ENCODE results near the gene KATNAL1.

The KATNAL1 gene

DNA sequence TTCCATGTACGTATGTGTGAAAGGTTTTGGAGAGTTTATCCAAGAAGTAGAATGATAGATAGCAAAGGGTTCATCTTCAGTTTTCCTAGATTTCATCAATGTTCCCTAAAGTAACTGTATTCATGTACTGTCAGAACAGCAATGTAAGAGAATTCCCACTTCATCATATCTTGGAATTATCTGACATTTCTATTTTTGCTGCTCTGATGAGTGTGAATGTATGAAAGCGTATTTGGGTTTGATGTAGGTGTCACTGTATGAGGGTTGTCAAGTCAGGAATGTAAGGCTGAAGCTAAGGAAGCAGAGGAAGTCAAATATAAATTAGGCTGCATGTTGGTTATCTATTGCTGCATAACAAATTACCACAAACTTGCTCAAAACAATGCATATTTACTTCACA, 7.2 kb upstream of the KATNAL1 start:
- no peaks in the 10 kb centered on the region for H3K27me3 ChIP-seq (ENCODE audit: control insufficient read depth, insufficient read depth, low read length)
- no peaks in the 10 kb centered on the region for H3K36me3 ChIP-seq (ENCODE audit: control insufficient read depth, insufficient read depth, low read length)
- DNase-seq (ENCODE audit: low read depth, low spot score), result no peak
- H3K27ac ChIP-seq (ENCODE audit: low read length), result no peak overlapping the region
- no peaks in the 10 kb centered on the region for H3K9me3 ChIP-seq (ENCODE audit: control insufficient read depth, insufficient read depth, low read length)
- 100% methylated on average over 1 of the region's 2 CpGs for WGBS (ENCODE audit: insufficient coverage, insufficient read length)
- no peaks in the 10 kb centered on the region for H3K4me1 ChIP-seq (ENCODE audit: control insufficient read depth, insufficient read depth, low read length)
- H3K4me3 ChIP-seq (ENCODE audit: low read length), result no peak overlapping the region

DNA sequence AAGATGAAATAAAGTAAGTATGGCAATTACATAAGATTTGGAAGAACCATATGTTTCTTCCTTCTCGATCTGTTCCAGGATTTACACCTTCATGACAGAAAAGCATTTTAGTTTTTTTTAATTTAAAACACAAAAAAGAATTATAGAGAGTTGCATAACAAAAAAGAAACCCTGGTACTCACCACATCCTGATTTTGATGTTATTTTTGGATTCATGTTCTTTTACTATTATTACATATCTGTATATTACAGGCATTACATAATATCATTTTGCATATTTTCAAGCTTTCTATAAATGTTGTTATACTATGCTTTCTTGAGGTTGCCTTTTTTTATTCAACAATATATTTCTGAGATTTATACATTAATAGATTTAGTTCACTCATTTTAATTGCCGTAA, 6.7 kb upstream of the KATNAL1 start:
- DNase-seq (ENCODE audit: low read depth, low spot score), result no peak
- Histone ChIP-seq H3K27me3 (ENCODE audit: control insufficient read depth, insufficient read depth, low read length) (no peaks in the 10 kb centered on the region), H3K4me3 (ENCODE audit: low read length) (no peak overlapping the region), H3K27ac (ENCODE audit: low read length) (no peak overlapping the region), H3K9me3 (ENCODE audit: control insufficient read depth, insufficient read depth, low read length) (no peaks in the 10 kb centered on the region), H3K36me3 (ENCODE audit: control insufficient read depth, insufficient read depth, low read length) (no peaks in the 10 kb centered on the region), H3K4me1 (ENCODE audit: control insufficient read depth, insufficient read depth, low read length) (no peaks in the 10 kb centered on the region)
- no CpG with 5 or more reads among the region's 2 CpGs for WGBS (ENCODE audit: insufficient coverage, insufficient read length)

DNA sequence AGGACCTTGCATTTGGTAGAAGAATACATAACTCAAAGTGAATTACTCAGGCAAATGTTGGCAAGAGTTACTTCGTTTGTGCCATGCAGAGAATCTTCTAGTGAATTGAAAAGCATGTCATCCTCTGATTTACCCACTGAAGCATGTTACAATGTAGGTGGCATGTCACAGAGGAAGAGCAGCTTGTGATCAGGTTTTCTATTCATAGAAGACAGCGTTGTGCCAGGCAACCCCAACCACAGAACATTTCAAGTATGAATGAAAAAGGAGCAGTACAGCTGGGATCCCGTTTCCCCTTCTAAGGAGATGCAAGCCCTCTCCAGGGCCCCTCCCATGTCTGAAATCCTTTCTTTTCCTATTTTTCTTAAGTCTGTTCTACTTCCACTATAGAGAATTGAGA, 6.0 kb upstream of the KATNAL1 start:
- Histone ChIP-seq H3K27ac (ENCODE audit: low read length) (no peak overlapping the region), H3K4me3 (ENCODE audit: low read length) (no peak overlapping the region), H3K36me3 (ENCODE audit: control insufficient read depth, insufficient read depth, low read length) (no peaks in the 10 kb centered on the region), H3K4me1 (ENCODE audit: control insufficient read depth, insufficient read depth, low read length) (no peaks in the 10 kb centered on the region), H3K27me3 (ENCODE audit: control insufficient read depth, insufficient read depth, low read length) (no peaks in the 10 kb centered on the region), H3K9me3 (ENCODE audit: control insufficient read depth, insufficient read depth, low read length) (no peaks in the 10 kb centered on the region)
- WGBS (ENCODE audit: insufficient coverage, insufficient read length), result no CpG with 5 or more reads among the region's 3 CpGs
- DNase-seq (ENCODE audit: low read depth, low spot score), result no peak

DNA sequence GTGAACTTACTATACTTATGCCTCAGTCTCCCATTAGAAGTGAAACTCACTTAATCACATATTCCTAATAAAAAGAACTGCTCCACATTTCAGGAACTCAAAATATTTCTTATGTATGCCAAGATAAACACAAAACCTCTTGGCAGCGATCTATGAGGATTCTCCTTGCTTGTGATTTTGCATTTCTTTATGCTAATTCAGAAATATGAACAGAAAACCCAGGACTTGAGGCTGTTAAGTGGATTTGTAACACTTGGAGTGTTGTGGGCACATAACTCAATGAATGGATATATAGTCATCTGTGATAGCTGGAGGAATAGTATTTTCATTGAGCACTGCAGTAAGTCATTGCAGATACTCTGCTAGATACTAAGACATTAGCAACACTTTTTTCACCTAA, 5.6 kb upstream of the KATNAL1 start:
- H3K36me3 ChIP-seq (ENCODE audit: control insufficient read depth, insufficient read depth, low read length), result no peaks in the 10 kb centered on the region
- no peaks in the 10 kb centered on the region for H3K27me3 ChIP-seq (ENCODE audit: control insufficient read depth, insufficient read depth, low read length)
- no peaks in the 10 kb centered on the region for H3K9me3 ChIP-seq (ENCODE audit: control insufficient read depth, insufficient read depth, low read length)
- no peak overlapping the region for H3K4me3 ChIP-seq (ENCODE audit: low read length)
- no peaks in the 10 kb centered on the region for H3K4me1 ChIP-seq (ENCODE audit: control insufficient read depth, insufficient read depth, low read length)
- DNase-seq (ENCODE audit: low read depth, low spot score), result no peak
- H3K27ac ChIP-seq (ENCODE audit: low read length), result no peak overlapping the region
- no CpG with 5 or more reads among the region's 1 CpG for WGBS (ENCODE audit: insufficient coverage, insufficient read length)

DNA sequence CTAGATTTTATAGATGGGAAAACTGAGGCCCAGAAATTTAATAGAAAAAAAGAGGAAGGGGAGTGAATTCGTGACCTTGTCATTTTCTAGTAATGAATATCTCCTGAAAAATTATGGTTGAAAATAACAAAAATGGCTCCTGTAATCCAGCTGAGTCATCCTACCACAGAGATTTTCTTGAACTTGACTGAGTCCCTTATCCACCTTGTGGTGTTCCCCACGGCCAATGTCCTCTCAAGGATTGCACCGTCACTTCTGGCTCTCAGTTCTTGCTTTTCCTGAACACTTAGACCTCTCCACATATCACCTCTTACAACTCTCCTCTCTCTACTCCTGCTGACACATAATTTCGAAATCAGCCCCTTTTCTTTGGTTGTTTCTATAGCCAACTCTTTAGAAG, 1.2 kb upstream of the KATNAL1 start:
- H3K4me3 ChIP-seq (ENCODE audit: low read length), result no peak overlapping the region
- no peak for DNase-seq (ENCODE audit: low read depth, low spot score)
- H3K27me3 ChIP-seq (ENCODE audit: control insufficient read depth, insufficient read depth, low read length), result no peaks in the 10 kb centered on the region
- no peaks in the 10 kb centered on the region; the same call in 1 of the 2 replicates for H3K36me3 ChIP-seq (ENCODE audit: control insufficient read depth, insufficient read depth, low read length)
- WGBS (ENCODE audit: insufficient coverage, insufficient read length), result 100% methylated on average over 1 of the region's 4 CpGs
- H3K27ac ChIP-seq (ENCODE audit: low read length), result no peak overlapping the region
- H3K9me3 ChIP-seq (ENCODE audit: control insufficient read depth, insufficient read depth, low read length), result no peaks in the 10 kb centered on the region
- H3K4me1 ChIP-seq (ENCODE audit: control insufficient read depth, insufficient read depth, low read length), result no peaks in the 10 kb centered on the region

DNA sequence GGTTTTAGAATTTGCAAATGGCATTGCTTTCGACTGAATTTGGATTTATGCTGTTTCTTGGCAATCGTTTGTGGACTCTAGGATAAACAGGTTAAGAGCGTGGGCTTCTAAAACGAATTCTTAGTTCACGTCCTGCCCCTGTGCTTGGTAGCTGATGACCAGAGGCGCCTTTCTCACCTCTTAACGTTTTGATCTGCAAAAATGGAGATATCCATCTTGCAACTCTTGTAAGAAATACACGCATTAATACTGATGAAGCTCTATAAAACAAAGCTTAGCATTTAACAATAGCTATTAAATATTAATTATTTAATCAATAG, 580 bp upstream of the KATNAL1 start:
- H3K4me3 ChIP-seq (ENCODE audit: low read length), result peak overlapping the region; percentile 96; the same call in 1 of the 2 replicates
- no peaks in the 10 kb centered on the region for H3K4me1 ChIP-seq (ENCODE audit: control insufficient read depth, insufficient read depth, low read length)
- no CpG with 5 or more reads among the region's 8 CpGs for WGBS (ENCODE audit: insufficient coverage, insufficient read length)
- no peak for DNase-seq (ENCODE audit: low read depth, low spot score)
- no peaks in the 10 kb centered on the region for H3K27me3 ChIP-seq (ENCODE audit: control insufficient read depth, insufficient read depth, low read length)
- no peaks in the 10 kb centered on the region; the same call in 1 of the 2 replicates for H3K36me3 ChIP-seq (ENCODE audit: control insufficient read depth, insufficient read depth, low read length)
- H3K27ac ChIP-seq (ENCODE audit: low read length), result no peak overlapping the region
- H3K9me3 ChIP-seq (ENCODE audit: control insufficient read depth, insufficient read depth, low read length), result no peaks in the 10 kb centered on the region

DNA sequence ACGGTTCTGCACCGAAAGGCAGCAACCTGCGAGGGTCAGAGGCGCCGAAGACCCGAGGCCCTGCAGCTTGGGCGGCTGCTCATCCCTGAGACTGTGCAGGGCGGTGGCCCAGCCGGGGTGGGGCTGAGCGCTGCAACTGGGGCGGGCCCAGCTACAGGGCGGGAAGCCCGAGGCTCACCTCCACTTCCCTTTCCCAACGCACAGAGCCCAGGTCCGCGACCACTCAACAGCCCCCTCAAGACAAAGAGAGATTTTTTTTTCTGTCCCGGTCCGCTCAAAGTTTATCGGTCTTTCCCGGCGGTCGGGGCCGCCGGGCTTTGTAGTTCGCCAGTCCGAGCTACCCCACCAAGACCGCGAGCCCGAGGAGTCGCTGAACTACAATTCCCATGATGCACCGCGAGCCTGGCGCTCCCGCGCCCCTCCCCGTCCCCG, 573 bp downstream of the KATNAL1 start:
- H3K4me3 ChIP-seq (ENCODE audit: low read length), result peak overlapping the region; percentile 96; the same call in 1 of the 2 replicates
- no peaks in the 10 kb centered on the region for H3K4me1 ChIP-seq (ENCODE audit: control insufficient read depth, insufficient read depth, low read length)
- peak; percentile 88 for DNase-seq (ENCODE audit: low read depth, low spot score)
- no CpG with 5 or more reads among the region's 37 CpGs for WGBS (ENCODE audit: insufficient coverage, insufficient read length)
- no peaks in the 10 kb centered on the region for H3K9me3 ChIP-seq (ENCODE audit: control insufficient read depth, insufficient read depth, low read length)
- no peaks in the 10 kb centered on the region; the same call in 1 of the 2 replicates for H3K36me3 ChIP-seq (ENCODE audit: control insufficient read depth, insufficient read depth, low read length)
- H3K27ac ChIP-seq (ENCODE audit: low read length), result no peak overlapping the region
- no peaks in the 10 kb centered on the region for H3K27me3 ChIP-seq (ENCODE audit: control insufficient read depth, insufficient read depth, low read length)

DNA sequence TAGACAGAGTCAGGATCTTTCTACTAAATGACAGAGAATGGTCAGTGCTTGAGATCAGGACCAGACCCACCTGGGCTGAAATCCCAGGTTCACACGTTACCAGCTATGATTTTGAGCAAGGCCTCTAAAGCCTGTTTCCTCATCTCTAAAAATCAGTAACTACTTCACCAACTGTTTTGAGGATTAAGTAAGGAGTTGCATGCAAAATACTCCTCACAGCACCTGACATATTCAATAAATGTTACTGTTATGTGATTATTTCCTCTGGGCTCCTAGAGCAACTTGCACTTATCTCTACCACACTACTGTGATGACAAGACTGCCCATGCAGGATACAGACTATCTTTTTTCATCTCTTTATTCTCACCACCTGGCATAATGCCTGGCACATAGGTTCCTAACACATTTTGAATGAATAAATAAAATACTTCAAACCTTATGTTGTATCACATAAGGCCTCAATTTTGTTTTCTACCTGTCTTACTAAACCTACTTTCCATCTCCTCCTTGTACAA, 1.8 kb downstream of the KATNAL1 start:
- H3K27ac ChIP-seq (ENCODE audit: low read length), result no peak overlapping the region
- DNase-seq (ENCODE audit: low read depth, low spot score), result no peak
- H3K4me1 ChIP-seq (ENCODE audit: control insufficient read depth, insufficient read depth, low read length), result no peaks in the 10 kb centered on the region
- H3K9me3 ChIP-seq (ENCODE audit: control insufficient read depth, insufficient read depth, low read length), result no peaks in the 10 kb centered on the region
- no peaks in the 10 kb centered on the region; the same call in 1 of the 2 replicates for H3K36me3 ChIP-seq (ENCODE audit: control insufficient read depth, insufficient read depth, low read length)
- no peaks in the 10 kb centered on the region for H3K27me3 ChIP-seq (ENCODE audit: control insufficient read depth, insufficient read depth, low read length)
- H3K4me3 ChIP-seq (ENCODE audit: low read length), result no peak overlapping the region
- WGBS (ENCODE audit: insufficient coverage, insufficient read length), result no CpG with 5 or more reads among the region's 1 CpG

DNA sequence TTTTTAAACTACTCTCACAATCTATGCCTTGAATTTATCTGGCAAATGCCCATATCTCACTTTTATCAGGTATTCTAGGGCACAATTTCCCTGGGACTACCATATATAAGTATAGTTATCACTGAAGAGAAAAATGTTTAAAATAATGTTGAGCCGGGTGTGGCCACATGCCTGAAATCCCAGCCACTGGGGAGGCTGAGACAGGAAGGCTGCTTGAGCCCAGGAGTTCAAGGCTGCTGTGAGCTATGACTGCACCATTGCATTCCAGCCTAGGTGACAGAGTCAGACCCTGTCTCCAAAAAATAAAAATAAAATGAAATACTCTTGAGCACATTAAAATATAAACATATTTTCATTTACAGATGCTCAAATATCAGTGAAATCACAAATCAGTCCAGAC, 4.1 kb downstream of the KATNAL1 start:
- Histone ChIP-seq H3K36me3 (ENCODE audit: control insufficient read depth, insufficient read depth, low read length) (no peaks in the 10 kb centered on the region; the same call in 1 of the 2 replicates), H3K4me1 (ENCODE audit: control insufficient read depth, insufficient read depth, low read length) (no peaks in the 10 kb centered on the region), H3K27ac (ENCODE audit: low read length) (no peak overlapping the region), H3K27me3 (ENCODE audit: control insufficient read depth, insufficient read depth, low read length) (no peaks in the 10 kb centered on the region), H3K9me3 (ENCODE audit: control insufficient read depth, insufficient read depth, low read length) (no peaks in the 10 kb centered on the region), H3K4me3 (ENCODE audit: low read length) (no peak overlapping the region)
- WGBS (ENCODE audit: insufficient coverage, insufficient read length), result no CpG with 5 or more reads among the region's 1 CpG
- DNase-seq (ENCODE audit: low read depth, low spot score), result no peak

DNA sequence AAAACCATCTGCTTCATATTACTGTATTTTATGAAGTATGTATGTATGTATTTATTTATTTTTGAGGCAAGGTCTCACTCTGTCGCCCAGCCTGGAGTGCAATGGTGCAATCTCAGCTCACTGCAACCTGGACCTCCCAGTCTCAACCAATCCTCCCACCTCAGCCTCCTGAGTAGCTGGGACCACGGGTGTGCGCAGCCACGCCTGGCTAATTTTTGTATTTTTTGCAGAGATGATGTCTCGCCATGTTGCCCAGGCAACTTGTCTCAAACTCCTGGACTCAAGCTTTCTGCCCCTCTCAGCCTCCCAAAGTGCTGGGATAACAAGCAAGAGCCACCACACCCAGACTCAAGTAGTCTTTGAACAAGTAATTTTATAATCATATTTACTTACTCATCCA, 5.5 kb downstream of the KATNAL1 start:
- Histone ChIP-seq H3K4me1 (ENCODE audit: control insufficient read depth, insufficient read depth, low read length) (no peaks in the 10 kb centered on the region), H3K27me3 (ENCODE audit: control insufficient read depth, insufficient read depth, low read length) (no peaks in the 10 kb centered on the region), H3K4me3 (ENCODE audit: low read length) (no peak overlapping the region), H3K36me3 (ENCODE audit: control insufficient read depth, insufficient read depth, low read length) (no peaks in the 10 kb centered on the region), H3K27ac (ENCODE audit: low read length) (no peak overlapping the region), H3K9me3 (ENCODE audit: control insufficient read depth, insufficient read depth, low read length) (no peaks in the 10 kb centered on the region)
- WGBS (ENCODE audit: insufficient coverage, insufficient read length), result no CpG with 5 or more reads among the region's 5 CpGs
- no peak for DNase-seq (ENCODE audit: low read depth, low spot score)

DNA sequence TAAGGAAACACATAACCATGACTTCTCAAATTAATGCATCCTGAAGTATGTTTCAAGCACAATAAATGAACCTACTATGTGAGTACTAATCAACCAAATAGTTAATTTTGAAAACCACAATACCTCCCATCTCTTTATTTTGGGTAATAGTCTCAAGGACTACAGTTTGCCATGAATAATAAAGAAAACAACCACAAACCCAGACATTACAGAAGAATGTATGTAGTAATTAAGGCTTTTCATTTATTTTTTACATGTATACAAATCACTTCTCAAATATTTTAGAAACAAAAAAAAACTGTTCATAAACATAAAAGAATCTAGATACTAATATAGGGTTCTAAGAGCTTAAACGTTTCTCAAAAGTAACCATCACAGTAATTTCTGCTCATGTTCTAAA, 6.8 kb downstream of the KATNAL1 start:
- no CpG with 5 or more reads among the region's 1 CpG for WGBS (ENCODE audit: insufficient coverage, insufficient read length)
- H3K4me3 ChIP-seq (ENCODE audit: low read length), result no peak overlapping the region
- no peak overlapping the region for H3K27ac ChIP-seq (ENCODE audit: low read length)
- H3K36me3 ChIP-seq (ENCODE audit: control insufficient read depth, insufficient read depth, low read length), result no peaks in the 10 kb centered on the region
- DNase-seq (ENCODE audit: low read depth, low spot score), result no peak
- H3K27me3 ChIP-seq (ENCODE audit: control insufficient read depth, insufficient read depth, low read length), result no peaks in the 10 kb centered on the region
- no peaks in the 10 kb centered on the region for H3K9me3 ChIP-seq (ENCODE audit: control insufficient read depth, insufficient read depth, low read length)
- H3K4me1 ChIP-seq (ENCODE audit: control insufficient read depth, insufficient read depth, low read length), result no peaks in the 10 kb centered on the region

Data from iPS DF 6.9 (cell line).